ENCODE results near the gene USP12. TPM values are rescaled to one million over a fixed set of nuclear protein-coding genes. Genes with fewer than 3 reads are reported as not detected.

USP12 gene
- total and polyA plus RNA-seq, 2 experiments from 2014 or later = 18.4 to 39.3 TPM

DNA sequence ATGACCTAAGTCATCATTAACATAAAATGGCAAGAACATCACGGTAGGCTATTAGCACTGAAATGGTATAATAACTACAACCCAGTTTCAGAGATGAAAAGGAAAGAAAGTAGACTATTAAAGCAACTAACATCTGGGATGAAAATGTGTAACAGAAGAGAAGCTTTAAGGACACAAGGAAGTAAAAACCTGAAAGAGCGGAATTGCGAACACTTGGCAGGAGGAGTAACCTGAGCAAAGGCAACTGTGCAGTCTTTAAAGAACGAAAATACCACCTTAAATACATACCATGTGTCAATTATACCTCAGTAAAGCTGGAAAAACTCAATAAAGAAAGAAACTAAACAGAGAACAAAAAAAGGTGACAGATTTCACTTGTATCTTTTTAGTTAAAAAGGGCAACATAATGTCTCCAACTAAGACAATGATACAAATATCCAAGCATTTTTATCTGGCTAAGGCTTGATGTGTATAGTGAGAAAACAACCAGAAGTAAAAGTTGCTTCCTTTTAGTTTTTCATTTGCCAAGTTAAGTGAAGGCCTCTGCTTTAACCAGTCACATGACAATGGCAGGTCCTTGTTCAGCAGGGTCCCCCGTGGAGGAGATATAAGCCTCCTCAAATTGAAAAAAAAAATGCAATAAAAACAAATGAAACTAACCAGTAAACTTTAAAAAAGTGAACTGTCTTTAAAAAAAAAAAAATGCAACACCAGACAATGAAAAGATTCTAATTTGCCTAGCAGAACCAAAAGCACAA is 11.6 kb downstream of the USP12 start:
- H3K36me3 ChIP-seq (ENCODE audit: insufficient read depth) = no peaks in the 10 kb centered on the region
- H3K4me1 Mint-ChIP-seq = peaks cover 43% of the 10 kb centered on the region

DNA sequence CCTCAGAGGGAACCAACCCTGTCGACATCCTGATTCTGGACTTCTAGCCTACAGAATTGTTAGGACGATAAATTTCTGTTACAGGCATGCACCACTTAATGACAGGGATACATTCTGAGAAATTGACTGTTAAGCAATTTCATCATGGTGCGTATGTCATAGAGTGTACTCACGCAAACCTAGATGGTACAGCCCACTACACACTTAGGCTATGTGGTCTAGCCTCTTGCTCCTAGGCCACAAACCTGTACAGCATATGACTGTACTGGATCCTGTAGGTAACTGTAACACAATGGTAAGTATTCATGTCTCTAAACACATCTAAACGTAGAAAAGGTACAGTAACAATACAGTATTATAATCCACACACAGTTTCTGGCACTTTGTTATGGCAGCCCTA is 13.3 kb downstream of the USP12 start:
- no peak for ATAC-seq
- Histone ChIP-seq H3K4me1 (ENCODE audit: insufficient read depth) (peaks cover 36% of the 10 kb centered on the region), H3K79me2 (replicated peaks; ENCODE audit: insufficient read depth) (peaks cover 100% of the 10 kb centered on the region), H3K4me2 (peak overlapping the region; percentile 53; the same call in 1 of the 2 replicates), H3F3A (replicated peaks; ENCODE audit: low read depth) (no peaks in the 10 kb centered on the region), H4K20me1 (replicated peaks; ENCODE audit: insufficient read depth) (peaks cover 11% of the 10 kb centered on the region), H2AFZ (no peak overlapping the region), H3K36me3 (ENCODE audit: insufficient read depth) (no peaks in the 10 kb centered on the region), H3K9me2 (ENCODE audit: insufficient read depth) (no peaks in the 10 kb centered on the region), H3K4me3 (no peak overlapping the region), H3K27ac (ENCODE audit: low read depth) (no peak overlapping the region), H3K27me3 (ENCODE audit: insufficient read depth) (no peaks in the 10 kb centered on the region)
- Mint-ChIP-seq H3K27me3 (ENCODE audit: insufficient read depth, low read depth, poor library complexity) (peaks cover 7% of the 10 kb centered on the region), H3K36me3 (ENCODE audit: low read depth) (peaks cover 20% of the 10 kb centered on the region), H3K9me3 (peaks cover 11% of the 10 kb centered on the region), H3K4me3 (no peak overlapping the region), H3K27ac (no peak overlapping the region), H3K4me1 (peaks cover 38% of the 10 kb centered on the region)
- no peak for DNase-seq (ENCODE audit: low spot score)
- no peak for TF ChIP-seq EZH2phosphoT487 (IDR thresholded peaks at IDR 0.05; ENCODE audit: unreplicated experiment)
- TF ChIP-seq STAT1 (IDR thresholded peaks at IDR 0.05; ENCODE audit: unreplicated experiment) = no peak
- no peak for TF ChIP-seq ZNF331 (CRISPR knock-in tag; IDR thresholded peaks at IDR 0.05; ENCODE audit: low read depth)
- TF ChIP-seq, protein P1, sequence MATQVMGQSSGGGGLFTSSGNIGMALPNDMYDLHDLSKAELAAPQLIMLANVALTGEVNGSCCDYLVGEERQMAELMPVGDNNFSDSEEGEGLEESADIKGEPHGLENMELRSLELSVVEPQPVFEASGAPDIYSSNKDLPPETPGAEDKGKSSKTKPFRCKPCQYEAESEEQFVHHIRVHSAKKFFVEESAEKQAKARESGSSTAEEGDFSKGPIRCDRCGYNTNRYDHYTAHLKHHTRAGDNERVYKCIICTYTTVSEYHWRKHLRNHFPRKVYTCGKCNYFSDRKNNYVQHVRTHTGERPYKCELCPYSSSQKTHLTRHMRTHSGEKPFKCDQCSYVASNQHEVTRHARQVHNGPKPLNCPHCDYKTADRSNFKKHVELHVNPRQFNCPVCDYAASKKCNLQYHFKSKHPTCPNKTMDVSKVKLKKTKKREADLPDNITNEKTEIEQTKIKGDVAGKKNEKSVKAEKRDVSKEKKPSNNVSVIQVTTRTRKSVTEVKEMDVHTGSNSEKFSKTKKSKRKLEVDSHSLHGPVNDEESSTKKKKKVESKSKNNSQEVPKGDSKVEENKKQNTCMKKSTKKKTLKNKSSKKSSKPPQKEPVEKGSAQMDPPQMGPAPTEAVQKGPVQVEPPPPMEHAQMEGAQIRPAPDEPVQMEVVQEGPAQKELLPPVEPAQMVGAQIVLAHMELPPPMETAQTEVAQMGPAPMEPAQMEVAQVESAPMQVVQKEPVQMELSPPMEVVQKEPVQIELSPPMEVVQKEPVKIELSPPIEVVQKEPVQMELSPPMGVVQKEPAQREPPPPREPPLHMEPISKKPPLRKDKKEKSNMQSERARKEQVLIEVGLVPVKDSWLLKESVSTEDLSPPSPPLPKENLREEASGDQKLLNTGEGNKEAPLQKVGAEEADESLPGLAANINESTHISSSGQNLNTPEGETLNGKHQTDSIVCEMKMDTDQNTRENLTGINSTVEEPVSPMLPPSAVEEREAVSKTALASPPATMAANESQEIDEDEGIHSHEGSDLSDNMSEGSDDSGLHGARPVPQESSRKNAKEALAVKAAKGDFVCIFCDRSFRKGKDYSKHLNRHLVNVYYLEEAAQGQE (IDR thresholded peaks at IDR 0.05; ENCODE audit: unreplicated experiment) = no peak
- TF ChIP-seq, protein P2, sequence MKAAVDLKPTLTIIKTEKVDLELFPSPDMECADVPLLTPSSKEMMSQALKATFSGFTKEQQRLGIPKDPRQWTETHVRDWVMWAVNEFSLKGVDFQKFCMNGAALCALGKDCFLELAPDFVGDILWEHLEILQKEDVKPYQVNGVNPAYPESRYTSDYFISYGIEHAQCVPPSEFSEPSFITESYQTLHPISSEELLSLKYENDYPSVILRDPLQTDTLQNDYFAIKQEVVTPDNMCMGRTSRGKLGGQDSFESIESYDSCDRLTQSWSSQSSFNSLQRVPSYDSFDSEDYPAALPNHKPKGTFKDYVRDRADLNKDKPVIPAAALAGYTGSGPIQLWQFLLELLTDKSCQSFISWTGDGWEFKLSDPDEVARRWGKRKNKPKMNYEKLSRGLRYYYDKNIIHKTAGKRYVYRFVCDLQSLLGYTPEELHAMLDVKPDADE (IDR thresholded peaks at IDR 0.05) = no peak
- TF ChIP-seq NANOG (IDR thresholded peaks at IDR 0.05; ENCODE audit: borderline replicate concordance) = no peak
- TF ChIP-seq POLR2AphosphoS5 (IDR thresholded peaks at IDR 0.05; ENCODE audit: low read depth) = no peak
- TF ChIP-seq EZH2 (IDR thresholded peaks at IDR 0.05; ENCODE audit: low read depth, unreplicated experiment) = no peak

More for the DNA sequence above, 11.6 kb downstream of the USP12 start:
- Mint-ChIP-seq H3K36me3 (ENCODE audit: low read depth) (peaks cover 20% of the 10 kb centered on the region), H3K27ac (no peak overlapping the region), H3K4me3 (no peak overlapping the region; the same call in 2 of the 3 replicates), H3K9me3 (peaks cover 11% of the 10 kb centered on the region), H3K27me3 (ENCODE audit: insufficient read depth, low read depth, poor library complexity) (peaks cover 4% of the 10 kb centered on the region)
- H3K4me3 ChIP-seq = no peak overlapping the region
- H3K27me3 ChIP-seq (ENCODE audit: insufficient read depth) = no peaks in the 10 kb centered on the region
- DNase-seq (ENCODE audit: low spot score) = no peak
- H4K20me1 ChIP-seq (replicated peaks; ENCODE audit: insufficient read depth) = peaks cover 11% of the 10 kb centered on the region
- H3K4me2 ChIP-seq = peak overlapping the region; percentile 30
- peak; percentile 55 for ATAC-seq
- peaks cover 43% of the 10 kb centered on the region for H3K4me1 ChIP-seq (ENCODE audit: insufficient read depth)
- H3K79me2 ChIP-seq (replicated peaks; ENCODE audit: insufficient read depth) = peaks cover 100% of the 10 kb centered on the region
- H3K9me2 ChIP-seq (ENCODE audit: insufficient read depth) = no peaks in the 10 kb centered on the region
- H3F3A ChIP-seq (replicated peaks; ENCODE audit: low read depth) = no peaks in the 10 kb centered on the region
- no peak for TF ChIP-seq NANOG (IDR thresholded peaks at IDR 0.05; ENCODE audit: borderline replicate concordance)
- no peak for TF ChIP-seq EZH2 (IDR thresholded peaks at IDR 0.05; ENCODE audit: low read depth, unreplicated experiment)
- no peak for TF ChIP-seq EZH2phosphoT487 (IDR thresholded peaks at IDR 0.05; ENCODE audit: unreplicated experiment)
- TF ChIP-seq STAT1 (IDR thresholded peaks at IDR 0.05; ENCODE audit: unreplicated experiment) = no peak
- TF ChIP-seq, protein P1 (IDR thresholded peaks at IDR 0.05; ENCODE audit: unreplicated experiment) = no peak
- H3K27ac ChIP-seq (ENCODE audit: low read depth) = no peak overlapping the region
- H2AFZ ChIP-seq = no peak overlapping the region

Measured in GM23338 (cell line).